HL-60/S4 treated with retinoic acid at 250 ng/mL for 4 days and 3 days (cell line): ENCODE data around the gene TXNDC16.

ENCODE experiments used
- in situ Hi-C: fragments of 300-500 bp; cut with MboI; formaldehyde crosslinking; loops from 2 replicates; pipeline ENCODE4 v1.7.0; 2022; ENCODE audit warnings: low sequenced_read_pairs

The TXNDC16 gene

DNA sequence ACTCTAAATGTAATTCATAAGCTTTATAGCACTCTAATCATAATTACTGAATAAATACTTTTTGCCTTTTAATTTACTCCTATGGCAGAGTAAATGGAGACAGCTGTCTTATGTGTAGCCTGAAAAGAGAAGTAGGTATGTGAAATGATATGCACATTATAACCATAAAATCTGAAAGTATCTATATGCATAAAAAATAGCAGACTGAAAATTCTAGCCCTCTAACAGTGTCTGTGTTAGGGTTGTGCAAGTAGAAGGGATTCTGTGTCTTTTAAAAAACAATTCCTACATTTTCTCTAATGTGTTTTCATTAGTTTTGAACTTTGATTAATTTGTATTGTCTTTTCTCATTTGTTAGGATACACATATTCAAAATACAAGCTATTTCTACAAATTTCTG lies 94.9 kb downstream of the TXNDC16 start:
- in situ Hi-C loops, result no loop called here

DNA sequence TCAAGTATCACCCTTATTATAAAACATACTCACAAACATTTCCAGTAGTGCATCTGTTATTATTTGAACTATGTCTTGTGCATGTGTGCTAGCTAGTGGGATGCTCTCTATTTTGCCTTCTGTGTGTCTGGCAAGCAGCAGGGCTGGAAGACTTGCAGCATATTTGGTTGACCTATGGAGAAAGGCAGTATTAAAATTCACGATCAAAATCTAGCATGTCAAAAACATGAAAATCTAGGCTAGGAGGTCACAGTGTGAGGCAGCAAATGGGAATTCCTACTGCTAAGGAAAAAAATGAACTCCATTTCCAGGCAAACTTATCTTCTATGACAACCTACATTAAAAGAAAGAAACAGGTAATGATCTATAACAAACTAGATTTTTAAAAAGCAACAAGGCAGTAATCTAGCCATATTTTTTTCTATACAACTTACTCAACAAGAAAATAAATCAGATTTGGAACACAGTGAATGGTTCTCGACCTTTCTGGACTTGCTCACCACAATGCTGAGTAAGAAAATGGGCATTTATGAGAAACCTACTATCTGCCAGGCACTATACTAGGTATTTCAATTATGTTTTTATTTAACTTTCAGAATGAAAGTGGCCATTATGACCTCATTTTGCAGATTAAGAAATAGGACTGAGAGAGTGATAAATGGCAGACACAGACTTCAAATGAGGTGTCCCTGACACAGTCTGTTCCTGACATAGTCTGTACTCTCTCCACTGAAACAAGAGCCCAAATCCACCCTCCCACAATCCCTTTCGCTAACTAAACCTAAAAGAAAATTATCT lies 96.8 kb downstream of the TXNDC16 start:
- in situ Hi-C loops, result no loop called here

DNA sequence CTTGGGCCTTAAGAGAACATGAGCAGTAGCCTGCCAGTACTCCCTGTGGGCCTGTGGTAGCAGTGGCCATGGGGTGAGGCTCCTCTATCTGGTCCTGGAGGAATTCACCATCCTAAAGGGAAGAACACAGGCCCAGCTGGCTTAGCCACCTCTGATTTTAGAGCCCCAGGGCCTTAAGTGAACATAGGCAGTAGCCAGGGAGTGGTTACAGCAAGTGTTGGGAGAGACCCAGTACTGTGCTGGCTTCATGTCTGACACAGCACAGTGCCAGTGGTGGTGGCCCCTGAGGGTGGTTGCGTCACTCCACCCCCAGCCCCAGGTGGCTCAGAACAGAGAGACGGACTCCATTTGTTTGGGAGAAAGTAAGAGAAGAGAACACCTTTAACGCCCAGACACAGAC lies 105.1 kb downstream of the TXNDC16 start:
- in situ Hi-C loops, result no loop called here

DNA sequence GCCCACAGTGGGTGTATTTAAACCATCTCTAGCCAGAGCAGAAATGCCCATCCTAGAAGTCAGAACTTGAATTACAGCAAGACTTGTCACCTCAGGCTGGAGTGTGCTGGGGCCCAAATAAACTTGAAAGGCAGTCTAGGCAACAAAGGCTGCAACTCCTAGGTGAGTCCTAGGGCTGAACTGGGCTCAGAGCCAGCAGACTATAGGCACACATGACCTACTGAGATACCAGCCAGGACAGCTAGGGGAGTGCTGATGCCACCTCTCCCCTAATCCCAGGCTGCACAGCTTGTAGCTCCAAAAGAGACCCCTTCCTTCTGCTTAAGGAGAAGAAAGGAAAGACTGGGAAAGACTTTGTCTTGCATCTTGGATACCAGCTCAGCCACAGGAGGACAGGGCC lies 106.0 kb downstream of the TXNDC16 start:
- in situ Hi-C loops, result no loop called here

DNA sequence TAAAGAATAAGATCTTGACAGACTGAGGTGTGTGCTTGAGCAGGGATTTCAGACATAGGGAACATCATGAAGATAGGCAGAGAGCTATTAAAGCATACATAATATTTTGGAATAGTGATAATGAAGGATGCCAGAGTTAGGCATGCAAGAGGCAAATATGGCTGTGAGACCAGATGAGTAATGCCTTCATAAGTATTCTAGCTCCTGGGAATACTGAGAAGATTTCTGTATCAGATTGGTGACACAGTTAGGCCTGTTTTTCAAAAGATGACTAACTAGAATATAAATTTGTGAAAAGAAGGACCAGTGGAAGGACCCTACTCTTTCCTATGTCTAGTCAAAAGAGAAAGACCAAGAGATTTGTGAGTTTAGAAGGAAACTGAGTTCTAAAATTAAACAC lies 108.8 kb downstream of the TXNDC16 start:
- in situ Hi-C loops, result no loop called here

DNA sequence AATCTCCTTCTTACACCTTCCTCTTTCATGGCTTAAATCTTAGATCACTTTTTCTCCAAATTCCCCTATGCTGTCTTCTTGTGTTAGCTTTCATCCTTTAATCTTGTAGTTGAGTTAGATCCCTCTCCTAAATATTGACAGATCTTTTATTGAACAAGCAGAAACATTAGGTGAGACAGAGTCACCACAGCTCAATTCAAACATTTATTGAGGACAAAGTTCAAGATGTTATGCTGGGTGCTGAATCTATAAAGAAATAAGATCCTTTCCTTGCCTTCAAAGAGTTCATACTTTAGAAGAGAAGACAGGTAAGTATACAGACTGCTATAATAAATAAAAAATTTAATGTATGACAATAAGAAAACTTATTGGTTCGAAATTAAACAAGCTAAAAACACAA lies 109.7 kb downstream of the TXNDC16 start:
- in situ Hi-C loops, result no loop called here

DNA sequence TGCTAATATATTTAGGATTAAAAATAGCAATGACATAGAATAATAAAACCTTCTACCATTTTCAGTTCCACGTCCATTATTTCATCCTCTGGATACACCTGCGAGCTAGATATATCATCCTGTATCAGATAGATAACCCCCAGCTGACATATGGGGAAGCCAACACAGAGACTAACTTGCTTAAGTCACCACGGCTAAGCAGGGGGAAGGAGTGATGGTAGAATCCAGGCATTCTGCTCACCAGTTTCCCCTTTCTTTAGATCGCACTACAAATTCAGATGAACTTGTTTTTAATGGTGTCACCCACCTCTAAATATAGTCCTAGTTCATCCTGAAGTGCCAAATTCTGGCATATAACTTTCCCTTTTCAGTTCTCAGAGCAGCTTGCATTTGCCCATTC lies 110.1 kb downstream of the TXNDC16 start:
- in situ Hi-C loops, result no loop called here

DNA sequence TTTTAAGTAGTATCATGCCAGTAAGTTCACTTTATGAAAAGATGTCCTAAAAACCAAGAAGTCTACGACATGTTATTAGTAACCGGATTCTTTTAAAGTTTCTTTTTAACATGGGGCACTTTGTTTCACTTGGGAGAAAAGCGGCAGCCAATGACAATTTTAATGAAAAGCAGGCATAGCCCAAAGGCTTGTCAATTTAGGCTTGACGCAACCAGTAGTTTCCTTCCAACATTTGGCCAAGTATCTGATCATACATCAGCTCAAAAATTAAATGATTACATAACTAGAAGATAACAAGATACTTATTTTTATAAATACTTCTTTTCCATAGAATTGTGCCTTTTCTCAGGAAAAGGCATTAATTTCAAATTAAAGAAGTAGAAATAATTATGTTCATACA lies 112.8 kb downstream of the TXNDC16 start:
- in situ Hi-C loops, result no loop called here

DNA sequence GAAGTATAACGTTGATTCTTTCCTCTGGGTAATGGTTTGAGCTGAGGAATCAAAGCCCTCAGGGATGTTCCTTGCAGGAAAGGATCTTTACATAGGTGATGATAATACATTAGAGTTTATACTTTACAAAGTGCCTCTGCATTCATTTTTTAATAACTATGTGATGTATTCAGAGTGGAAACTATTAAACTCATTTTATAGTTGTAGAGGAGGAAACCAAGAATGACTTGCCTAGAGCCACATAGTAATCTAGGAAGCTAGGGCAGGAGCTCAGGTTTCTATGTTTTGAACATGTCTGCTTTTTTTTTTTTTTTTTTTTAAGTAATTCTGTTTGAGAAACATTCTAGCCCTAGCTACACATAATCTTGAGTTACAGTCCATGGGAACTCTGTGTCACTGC lies 117.3 kb downstream of the TXNDC16 start:
- in situ Hi-C loops, result no loop called here

DNA sequence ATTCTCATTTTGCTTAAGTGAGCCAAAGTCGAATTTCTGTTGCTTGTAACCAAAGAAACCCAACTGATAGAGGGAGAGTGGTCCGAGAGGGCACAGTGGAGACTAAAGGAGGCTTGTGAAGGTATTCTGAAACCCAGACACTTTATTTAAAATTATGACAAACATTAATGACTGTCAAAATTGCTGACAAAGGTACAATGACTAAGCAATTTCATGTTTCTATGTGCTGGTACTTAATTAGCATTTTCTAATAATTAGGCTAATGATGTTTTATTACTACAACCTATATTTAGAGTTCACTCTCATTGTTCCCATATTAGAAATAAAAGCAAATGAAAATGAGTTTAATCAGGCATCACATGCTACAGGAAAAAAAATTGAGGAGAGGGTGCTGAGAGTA lies 121.8 kb downstream of the TXNDC16 start:
- in situ Hi-C loops, result no loop called here

DNA sequence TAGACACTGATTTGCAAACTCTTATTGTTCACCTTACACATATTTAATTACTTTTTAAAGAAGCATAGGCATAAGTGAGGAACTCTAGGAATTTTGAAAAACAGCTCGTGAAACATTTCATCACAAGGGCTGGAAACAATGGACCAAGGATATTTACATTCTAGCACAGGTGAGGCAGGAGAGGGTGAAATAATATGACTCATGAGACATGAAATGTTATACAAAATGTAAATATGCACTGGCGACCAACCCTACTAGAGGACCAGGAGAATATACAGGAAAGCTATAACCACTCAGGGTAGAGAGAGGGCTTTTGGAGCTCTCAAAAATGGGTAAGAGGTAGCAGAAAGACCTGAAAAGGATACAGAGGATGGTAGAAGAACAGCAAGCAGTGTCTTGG lies 122.9 kb downstream of the TXNDC16 start:
- in situ Hi-C loops, result no loop called here

DNA sequence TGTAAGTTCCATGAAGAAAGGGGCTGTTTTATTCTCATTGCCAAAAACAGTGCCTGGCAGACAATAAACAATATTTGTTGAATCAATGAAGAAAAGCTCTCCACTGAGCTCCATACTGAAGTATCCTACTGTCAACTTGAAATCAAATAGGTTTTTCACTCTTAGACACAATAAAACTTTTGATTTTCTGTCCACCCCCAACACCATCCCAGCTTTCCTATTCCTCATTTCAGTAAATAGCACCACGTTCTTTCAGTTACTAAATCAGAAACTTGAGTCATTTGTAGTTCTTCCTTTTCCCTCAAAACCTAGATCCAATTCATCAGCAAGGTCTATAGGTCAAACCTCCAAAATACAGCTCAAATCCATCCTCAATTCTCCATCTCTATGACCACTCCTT lies 124.8 kb downstream of the TXNDC16 start:
- in situ Hi-C loops, result no loop called here

DNA sequence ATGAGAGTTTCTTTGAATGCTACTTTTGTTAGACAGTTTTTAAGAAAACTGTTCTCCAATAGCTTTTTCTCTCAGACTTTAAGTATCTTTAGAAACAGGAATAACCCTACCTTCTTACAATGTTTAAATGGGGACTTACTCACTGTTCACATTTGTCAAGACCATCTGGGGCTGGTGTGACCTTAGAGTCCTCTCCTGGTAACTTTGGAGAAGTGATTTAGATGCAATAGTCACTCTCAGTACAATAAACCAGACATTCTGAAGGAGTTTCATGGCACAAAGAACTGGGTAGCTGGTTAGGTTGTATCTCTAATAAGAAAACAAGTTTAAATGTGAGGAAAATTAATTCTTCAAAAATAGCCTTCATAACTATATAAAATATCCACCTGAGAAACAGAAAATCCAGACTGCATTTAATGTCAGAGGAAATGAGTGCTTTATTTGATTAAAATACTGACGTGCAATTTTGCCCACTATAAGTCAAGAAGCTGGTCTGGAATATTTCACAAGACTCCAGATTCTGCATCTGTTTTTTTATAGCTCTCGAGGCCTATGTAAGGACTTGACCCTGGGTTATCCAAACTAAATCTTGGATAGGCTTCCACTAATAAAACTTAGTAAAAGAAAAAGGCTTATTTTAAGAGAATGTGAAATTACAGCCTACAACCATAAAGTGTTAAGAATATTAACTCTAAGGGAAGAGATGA lies 129.5 kb downstream of the TXNDC16 start:
- in situ Hi-C loops, result no loop called here

DNA sequence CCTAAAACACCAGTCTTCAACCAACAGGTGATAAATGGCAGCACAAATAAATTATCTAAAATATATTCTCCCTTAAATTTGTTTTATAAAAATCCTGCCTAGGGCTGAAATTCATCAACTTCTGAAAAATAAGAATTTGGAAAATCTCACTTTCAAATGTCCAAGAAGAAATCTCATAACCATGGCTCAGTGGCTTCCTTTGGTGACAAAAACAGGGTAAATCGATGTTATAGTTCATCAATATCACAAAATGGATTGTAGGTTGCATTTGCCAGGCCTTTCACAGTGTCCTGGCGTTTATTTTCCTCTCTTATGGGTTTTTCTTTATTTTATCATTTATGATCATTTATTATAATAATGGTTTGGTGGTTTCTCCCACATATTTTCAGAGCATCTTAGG lies 135.2 kb downstream of the TXNDC16 start:
- in situ Hi-C loops, result no loop called here

DNA sequence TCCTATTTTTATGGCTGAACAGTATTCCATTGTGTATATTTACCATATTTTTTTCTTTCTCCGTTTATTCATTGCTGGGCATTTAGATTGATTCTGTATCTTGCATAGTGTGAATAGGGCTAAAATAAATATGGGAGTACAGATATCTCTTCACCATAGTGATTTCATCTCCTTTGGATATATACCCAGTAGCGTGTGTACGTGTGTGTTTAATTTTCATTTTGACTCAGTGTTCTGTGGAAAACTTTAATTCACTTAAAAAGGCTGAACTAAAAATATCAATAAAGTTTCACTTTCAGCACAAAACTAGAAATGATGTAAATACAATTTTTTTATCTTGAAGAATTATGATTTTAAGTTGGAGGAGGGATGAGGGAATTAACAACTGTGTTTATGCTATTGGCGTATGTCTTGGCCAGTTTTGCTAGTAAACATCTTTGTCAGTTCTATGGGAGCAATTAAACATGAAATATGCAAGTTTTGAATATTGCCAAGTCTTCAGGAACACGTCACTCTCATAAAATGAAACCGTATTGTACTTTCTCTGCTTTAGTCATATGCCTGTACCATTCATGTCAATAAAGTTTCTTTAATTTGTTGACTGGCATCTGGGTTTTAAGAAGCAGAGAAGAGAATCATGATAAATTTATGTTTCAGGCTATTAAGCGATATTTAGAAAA lies 138.4 kb downstream of the TXNDC16 start:
- in situ Hi-C loops, result no loop called here

DNA sequence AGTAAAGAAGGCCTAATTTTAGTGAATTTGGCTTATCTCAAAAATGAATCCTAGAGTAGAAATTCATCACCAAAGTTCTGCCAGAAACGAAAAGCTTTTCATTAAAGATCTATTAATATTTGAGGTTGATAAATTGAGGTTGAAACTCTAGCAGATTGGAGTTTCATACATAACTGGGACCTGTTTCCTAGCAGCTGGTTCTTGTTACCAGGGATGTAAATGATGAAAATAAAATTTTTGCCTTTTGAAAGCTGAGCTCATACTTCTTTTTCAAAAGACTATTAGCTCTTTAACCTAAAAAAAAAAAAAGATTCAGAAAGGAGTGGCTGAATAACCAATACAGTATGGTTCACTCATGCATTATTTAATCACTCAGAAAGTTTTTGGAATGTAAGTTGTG lies 139.9 kb downstream of the TXNDC16 start:
- in situ Hi-C loops, result no loop called here

DNA sequence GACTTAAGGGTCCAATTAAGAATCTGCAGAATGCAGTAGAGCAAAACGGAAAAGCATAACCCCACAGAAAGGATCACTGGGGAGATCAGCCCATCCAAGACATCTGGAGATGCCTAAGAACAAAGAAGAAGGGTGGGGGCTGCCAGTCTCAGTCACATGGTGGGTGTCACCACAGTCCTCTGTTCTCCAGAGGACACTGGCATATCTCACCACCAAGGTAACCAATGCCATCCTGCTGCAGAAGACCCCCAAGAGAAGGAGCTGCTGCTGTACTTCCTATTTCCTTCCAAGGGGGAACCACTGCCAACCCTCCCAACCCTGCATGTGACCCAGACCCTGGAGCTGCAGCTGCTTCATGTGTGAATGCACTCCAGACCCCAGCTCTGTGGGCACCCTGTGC lies 147.0 kb downstream of the TXNDC16 start:
- in situ Hi-C loops, result no loop called here

DNA sequence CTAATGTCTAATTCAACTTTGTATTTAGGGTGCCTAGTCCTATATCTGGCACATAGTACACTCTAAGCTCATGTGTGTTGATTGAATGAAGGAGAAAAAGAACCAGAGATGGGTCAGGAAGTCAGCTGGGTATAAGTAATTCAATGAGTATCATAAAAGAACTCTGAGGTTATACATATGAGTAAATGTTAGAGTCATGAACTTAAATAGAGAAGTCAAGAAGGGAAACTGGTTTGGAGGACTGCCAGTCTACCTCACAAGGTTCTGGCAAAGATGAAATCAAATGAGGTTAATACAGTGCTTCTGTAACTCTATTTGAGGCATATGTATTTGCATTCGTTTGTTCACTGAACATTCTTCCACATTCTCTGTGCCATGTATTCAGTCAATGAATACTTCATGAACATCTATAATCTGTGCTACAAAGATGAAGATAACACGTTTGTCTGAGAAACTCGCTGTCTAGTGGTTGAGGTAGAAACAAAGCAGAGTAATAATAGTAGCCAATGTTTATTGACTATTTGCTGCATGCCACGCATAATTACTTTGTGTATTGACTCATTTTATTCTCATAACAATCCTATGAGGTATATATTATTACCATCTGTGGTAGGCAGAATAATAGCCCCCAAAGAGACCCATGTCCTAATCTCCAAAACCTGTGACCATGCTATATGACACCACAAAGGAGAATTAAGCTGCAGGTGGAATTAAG lies 149.3 kb downstream of the TXNDC16 start:
- in situ Hi-C loops, result no loop called here

DNA sequence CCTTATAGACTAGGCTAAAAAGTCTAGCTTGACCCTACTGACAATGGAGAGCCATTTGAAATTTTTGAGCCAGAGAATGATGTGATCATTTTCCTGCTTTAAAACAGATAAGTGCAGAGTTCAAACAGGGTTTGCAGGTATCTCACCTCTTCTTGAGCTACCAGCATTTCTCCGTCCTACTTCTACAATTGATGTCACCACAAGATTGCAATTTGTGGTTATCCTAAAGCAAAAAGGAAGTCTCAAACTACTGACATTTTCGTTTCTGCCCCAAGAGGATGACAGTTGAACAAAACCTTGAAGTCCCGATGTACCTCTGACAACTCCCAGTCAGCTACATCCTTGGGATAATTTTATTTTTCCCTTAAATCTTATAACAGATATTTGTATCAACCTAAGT lies 151.5 kb downstream of the TXNDC16 start:
- in situ Hi-C loops, result no loop called here

DNA sequence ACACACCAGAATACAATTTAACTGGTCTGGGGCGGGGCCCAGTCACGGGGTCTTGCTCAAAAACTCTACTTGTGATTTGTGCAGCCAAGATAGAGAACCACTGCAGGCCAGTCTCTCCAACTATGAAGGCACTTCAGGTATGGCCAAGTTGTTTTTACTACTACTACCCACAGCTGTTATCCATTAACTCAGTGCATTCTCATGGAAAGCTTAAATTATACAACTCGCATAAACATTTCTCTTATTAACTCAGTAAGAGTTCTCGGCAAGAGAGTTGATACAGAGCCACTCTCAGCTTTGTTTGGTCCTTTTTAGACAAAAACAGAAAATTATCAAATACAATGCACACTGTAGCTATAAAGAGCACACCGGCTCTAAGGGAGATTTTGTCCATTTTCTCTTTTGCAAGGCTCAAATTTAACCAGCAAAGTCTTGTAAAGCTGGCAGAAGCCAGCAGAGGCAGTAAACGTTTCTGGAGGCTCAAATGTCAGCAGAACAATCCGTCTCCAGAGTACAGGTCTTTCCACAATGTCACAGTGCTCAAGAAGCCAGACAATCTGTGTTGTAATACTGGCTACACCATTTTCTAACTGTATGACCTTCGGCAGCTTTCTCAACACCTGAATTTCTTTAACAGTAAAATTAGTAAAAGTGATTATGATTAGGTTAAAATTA lies 152.2 kb downstream of the TXNDC16 start:
- in situ Hi-C loops, result no loop called here

DNA sequence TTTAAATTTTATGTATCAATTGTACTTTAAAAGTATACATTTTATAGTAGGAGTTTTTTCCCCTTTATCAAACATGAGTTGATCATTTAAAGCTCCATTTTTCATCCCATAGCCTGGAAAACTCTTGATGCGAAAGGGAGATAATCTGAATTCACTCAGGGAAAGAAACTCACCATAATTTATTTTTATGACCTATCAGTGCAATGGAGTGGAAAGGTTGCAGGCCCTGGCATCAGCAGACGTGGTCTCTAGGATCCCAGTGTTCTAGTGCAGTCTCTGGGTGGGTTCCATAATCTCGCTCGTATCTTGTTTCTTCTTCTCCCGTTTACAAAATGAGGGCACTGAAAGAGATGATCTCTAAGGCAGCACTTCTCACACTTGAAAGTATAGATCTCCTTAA lies 153.2 kb downstream of the TXNDC16 start:
- in situ Hi-C loops, result no loop called here
